H9 (cell line): Measurements from ENCODE around the gene SH2D1B. TPM values are rescaled to one million over a fixed set of nuclear protein-coding genes. Genes with fewer than 3 reads are reported as not detected.

Source experiments
- DNase-seq: peaks from one replicate; pipeline ENCODE4 v3.0.0-alpha.2; 2017
- H2AFZ ChIP-seq: one replicate; pipeline ENCODE4 v1.6.1; 2013; ENCODE audit warnings: mild to moderate bottlenecking, low read length, control low read depth, moderate library complexity
- H2AK5ac ChIP-seq: 2 replicates; pipeline ENCODE4 v1.6.1; 2013; ENCODE audit warnings: low read length, control low read depth, mixed read lengths; ENCODE audit not compliant: insufficient read length
- H2BK120ac ChIP-seq: one replicate; pipeline ENCODE4 v1.6.1; 2013; ENCODE audit warnings: low read depth, mild to moderate bottlenecking, low read length, control low read depth, inconsistent platforms; ENCODE audit not compliant: poor library complexity, severe bottlenecking
- H2BK12ac ChIP-seq: 2 replicates; pipeline ENCODE4 v1.6.1; 2013; ENCODE audit warnings: low read length, control low read depth, mixed read lengths, low read depth; ENCODE audit not compliant: insufficient read length
- H2BK15ac ChIP-seq: 2 replicates; pipeline ENCODE4 v1.6.1; 2013; ENCODE audit warnings: low read depth, low read length, control low read depth
- H2BK20ac ChIP-seq: one replicate; pipeline ENCODE4 v1.6.1; 2013; ENCODE audit warnings: low read depth, mild to moderate bottlenecking, low read length, control low read depth, inconsistent platforms; ENCODE audit not compliant: poor library complexity, severe bottlenecking
- H2BK5ac ChIP-seq: 2 replicates; pipeline ENCODE4 v1.6.1; 2013; ENCODE audit warnings: low read length, control low read depth, mixed read lengths; ENCODE audit not compliant: insufficient read length
- H3K14ac ChIP-seq: 2 replicates; pipeline ENCODE4 v1.6.1; 2013; ENCODE audit warnings: low read length, control low read depth; ENCODE audit not compliant: insufficient read depth
- H3K18ac ChIP-seq: 2 replicates; pipeline ENCODE4 v1.6.1; 2013; ENCODE audit warnings: low read depth, mild to moderate bottlenecking, mixed read lengths, low read length, control low read depth; ENCODE audit not compliant: insufficient read length
- H3K23ac ChIP-seq: 2 replicates; pipeline ENCODE4 v1.6.1; 2013; ENCODE audit warnings: low read length, control low read depth, mixed read lengths, low read depth; ENCODE audit not compliant: insufficient read length
- H3K23me2 ChIP-seq: 2 replicates; pipeline ENCODE4 v1.6.1; 2013; ENCODE audit warnings: low read depth, mild to moderate bottlenecking, mixed read lengths, low read length, control low read depth; ENCODE audit not compliant: insufficient read length, poor library complexity, severe bottlenecking
- H3K27ac ChIP-seq: 2 replicates; pipeline ENCODE4 v1.5.1; 2013; ENCODE audit warnings: low read length, control low read depth, mixed read lengths, low read depth; ENCODE audit not compliant: insufficient read length
- H3K27me3 ChIP-seq: 2 replicates; pipeline ENCODE4 v1.6.1; 2013; ENCODE audit warnings: low read length, control low read depth, inconsistent platforms; ENCODE audit not compliant: insufficient read depth
- H3K4ac ChIP-seq: 2 replicates; pipeline ENCODE4 v1.6.1; 2013; ENCODE audit warnings: low read depth, mild to moderate bottlenecking, control low read depth, inconsistent platforms, low read length, moderate library complexity
- H3K4me1 ChIP-seq: 2 replicates; pipeline ENCODE4 v1.6.1; 2013; ENCODE audit warnings: low read length, control low read depth, inconsistent platforms; ENCODE audit not compliant: insufficient read depth
- H3K4me2 ChIP-seq: 2 replicates; pipeline ENCODE4 v1.6.1; 2013; ENCODE audit warnings: low read length, control low read depth, mixed read lengths; ENCODE audit not compliant: insufficient read length, insufficient read depth
- H3K56ac ChIP-seq: 2 replicates; pipeline ENCODE4 v1.6.1; 2013; ENCODE audit warnings: low read depth, mild to moderate bottlenecking, mixed read lengths, low read length, control low read depth; ENCODE audit not compliant: insufficient read length
- H3K79me1 ChIP-seq: 2 replicates; pipeline ENCODE4 v1.6.1; 2013; ENCODE audit warnings: low read depth, mild to moderate bottlenecking, moderate library complexity, low read length, control low read depth, inconsistent platforms; ENCODE audit not compliant: insufficient read depth, poor library complexity, severe bottlenecking
- H3K79me2 ChIP-seq: 2 replicates; pipeline ENCODE4 v1.6.1; 2013; ENCODE audit warnings: low read length, control low read depth, inconsistent platforms; ENCODE audit not compliant: insufficient read depth
- H3K9ac ChIP-seq: 2 replicates; pipeline ENCODE4 v1.6.1; 2013; ENCODE audit warnings: low read length, control low read depth, mixed read lengths; ENCODE audit not compliant: insufficient read length; ENCODE audit errors: extremely low read depth
- H3K9me3 ChIP-seq: one replicate; pipeline ENCODE4 v1.6.1; 2013; ENCODE audit warnings: low read depth, low read length, inconsistent platforms; ENCODE audit not compliant: control insufficient read depth
- H3T11ph ChIP-seq: one replicate; pipeline ENCODE4 v1.6.1; 2013; ENCODE audit warnings: mild to moderate bottlenecking, low read length, control low read depth, inconsistent platforms
- H4K20me1 ChIP-seq: one replicate; pipeline ENCODE4 v1.6.1; 2013; ENCODE audit not compliant: control insufficient read depth, insufficient read length, insufficient read depth
- H4K5ac ChIP-seq: 2 replicates; pipeline ENCODE4 v1.6.1; 2013; ENCODE audit warnings: low read depth, mild to moderate bottlenecking, mixed read lengths, low read length, control low read depth; ENCODE audit not compliant: insufficient read length
- H4K8ac ChIP-seq: replicated peaks from 2 replicates; pipeline ENCODE4 v1.6.1; 2013; ENCODE audit warnings: low read length, control low read depth, mixed read lengths, low read depth; ENCODE audit not compliant: insufficient read length
- H4K91ac ChIP-seq: 2 replicates; pipeline ENCODE4 v1.6.1; 2013; ENCODE audit warnings: low read depth, mild to moderate bottlenecking, moderate library complexity, mixed read lengths, low read length, control low read depth; ENCODE audit not compliant: insufficient read length
- H3K27ac Mint-ChIP-seq, 3 experiments: 2 replicates in 2 of 3; 3 replicates in 1 of 3; pipeline ENCODE4 v1.8.0; 2020 to 2021; ENCODE audit warnings: mixed read lengths in 3 of 3, mild to moderate bottlenecking in 1 of 3, moderate library complexity in 1 of 3
- H3K27me3 Mint-ChIP-seq: 2 replicates; pipeline ENCODE4 v1.8.0; 2021; ENCODE audit warnings: low read depth, mild to moderate bottlenecking, moderate library complexity, mixed read lengths
- H3K36me3 Mint-ChIP-seq, 3 experiments: 2 replicates in 2 of 3; 3 replicates in 1 of 3; pipeline ENCODE4 v1.8.0; 2020 to 2021; ENCODE audit warnings: low read depth in 3 of 3, mixed read lengths in 3 of 3; ENCODE audit not compliant: insufficient read depth in 1 of 3
- H3K4me1 Mint-ChIP-seq, 2 experiments: 2 replicates each; pipeline ENCODE4 v1.8.0; 2020; ENCODE audit warnings: mixed read lengths in 2 of 2
- H3K4me3 Mint-ChIP-seq, 2 experiments: 2 replicates in 1 of 2; 3 replicates in 1 of 2; pipeline ENCODE4 v1.8.0; 2020 to 2021; ENCODE audit warnings: mild to moderate bottlenecking in 2 of 2, mixed read lengths in 2 of 2, moderate library complexity in 1 of 2
- H3K9me3 Mint-ChIP-seq, 2 experiments: 2 replicates in 1 of 2; 3 replicates in 1 of 2; pipeline ENCODE4 v1.8.0; 2020; ENCODE audit warnings: mild to moderate bottlenecking in 2 of 2, mixed read lengths in 2 of 2, moderate library complexity in 1 of 2
- CTCF ChIP-seq: fragments of 200-600 bp; sonication (generic); conservative IDR thresholded peaks from 3 replicates; pipeline ENCODE4 v1.8.0; 2021; ENCODE audit warnings: antibody characterized with exemption, mild to moderate bottlenecking
- WGBS: extraction: QIAGEN DNeasy Blood & Tissue Kit; methylation state at CpG from one replicate; pipeline ENCODE4 v1.1.7; 2013; ENCODE audit warnings: missing lambda C conversion rate, low lambda C conversion rate, mixed read lengths; ENCODE audit not compliant: insufficient read length; ENCODE audit errors: extremely low coverage; 5-methylcytosine and 5-hydroxymethylcytosine counted together
- total RNA-seq: library from RNA; stranded (reverse); gene quantifications from 2 replicates; pipeline ENCODE4 v1.2.1, GENCODE V29; 2021

SH2D1B gene
- total RNA-seq, 1 experiment from 2014 or later, result not detected

DNA sequence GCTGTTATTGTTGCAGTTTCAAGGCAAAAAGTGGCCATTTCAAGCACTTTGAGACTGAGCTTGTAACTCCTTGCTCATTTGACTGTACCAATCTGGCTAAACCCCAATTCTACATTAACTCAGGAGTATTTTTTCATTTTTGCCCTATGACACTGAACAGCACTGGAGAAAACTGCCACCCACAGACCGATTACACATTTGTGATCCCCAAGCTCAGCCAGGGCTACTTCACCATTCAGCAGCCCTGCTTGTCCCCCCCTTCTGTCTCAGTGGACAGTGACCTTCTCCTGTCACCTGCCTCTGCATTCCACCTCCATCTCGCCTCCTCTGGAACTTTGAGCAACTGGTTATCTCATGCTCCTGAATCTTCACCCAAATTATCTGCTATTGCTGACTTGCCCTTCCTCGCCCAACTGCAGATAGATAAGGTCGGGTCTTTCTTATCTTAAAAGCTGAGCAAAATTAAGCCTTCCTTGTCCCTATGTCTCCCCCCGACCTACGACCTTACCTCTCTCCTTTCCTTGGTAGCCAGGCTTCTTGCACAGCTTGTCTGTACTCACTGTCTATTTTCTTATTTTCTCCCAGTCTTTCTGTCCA, 60.6 kb downstream of the SH2D1B start:
- Histone ChIP-seq H3K27ac (no peak overlapping the region), H3K4ac (no peak overlapping the region), H4K5ac (no peak overlapping the region), H2BK12ac (no peak overlapping the region), H2BK5ac (no peak overlapping the region), H3K4me1 (peaks cover 4% of the 10 kb centered on the region; the same call in 1 of the 2 replicates), H2BK15ac (no peak overlapping the region), H3K14ac (no peak overlapping the region), H3K4me2 (no peak overlapping the region), H2AK5ac (no peak overlapping the region), H2AFZ (no peak overlapping the region), H4K91ac (no peak overlapping the region), H3K27me3 (no peaks in the 10 kb centered on the region), H2BK20ac (no peak overlapping the region), H3K23ac (no peak overlapping the region), H3T11ph (no peak overlapping the region), H4K20me1 (no peaks in the 10 kb centered on the region), H3K18ac (no peak overlapping the region), H3K9me3 (no peaks in the 10 kb centered on the region), H3K23me2 (no peaks in the 10 kb centered on the region), H3K9ac (no peak overlapping the region), H3K79me1 (no peaks in the 10 kb centered on the region), H3K79me2 (no peaks in the 10 kb centered on the region), H2BK120ac (no peak overlapping the region), H4K8ac (no peak overlapping the region), H3K56ac (no peak overlapping the region)
- Mint-ChIP-seq H3K27me3 (no peaks in the 10 kb centered on the region), H3K4me3 (no peak overlapping the region), H3K36me3 (peaks cover 4 to 9% (median 5%) of the 10 kb centered on the region in 3 experiments; a peak in 4 of 7 replicates), H3K4me1 (peaks cover 18 to 19% of the 10 kb centered on the region in 2 experiments), H3K9me3 (no peaks in the 10 kb centered on the region), H3K27ac (no peak overlapping the region)
- no CpG with 5 or more reads among the region's 6 CpGs for WGBS
- TF ChIP-seq CTCF, result no peak
- DNase-seq, result no peak
